Stimulated activated CD8-positive, alpha-beta memory T cell treated with anti-CD3 and anti-CD28 coated beads, Interleukin-7, amount 100 ng/mL, for 1 hour (primary cell): Measurements from ENCODE around the gene F8.
"Not testable (repeated sequence)": the region's sequence is repeated elsewhere in the genome, so short reads cannot be mapped to it uniquely, and the experiment has no call there.

Experiments
- DNase-seq, 2 donors: peaks; one replicate each; pipeline ENCODE4 v3.0.0-alpha.2; 2020; ENCODE audit warnings: low read depth in 2 of 2

The F8 gene

DNA sequence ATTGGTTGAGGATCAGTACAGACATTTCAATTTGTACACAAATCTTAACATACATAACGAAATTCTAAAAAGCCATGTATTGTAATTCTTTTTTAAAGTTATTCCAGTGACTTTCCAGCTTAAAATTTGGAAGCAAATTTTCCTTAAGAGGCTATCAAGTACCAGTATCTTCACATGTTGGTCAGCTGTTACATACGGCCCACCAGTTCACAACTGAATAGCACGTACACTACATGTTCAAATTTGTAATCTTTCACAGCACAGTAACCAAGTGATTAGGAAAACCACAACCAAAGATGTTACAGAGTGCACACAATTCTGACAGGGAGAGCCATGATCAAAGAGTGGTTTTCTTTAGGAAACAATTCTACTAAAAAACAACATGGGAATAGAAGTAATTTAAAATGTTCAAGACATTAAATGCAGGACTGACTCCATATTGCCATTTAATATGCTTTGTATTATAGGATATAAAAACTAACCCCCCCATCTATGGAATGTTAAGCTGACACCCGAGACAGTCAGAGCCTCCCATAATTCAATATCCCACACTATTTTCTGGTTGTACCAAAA is 206.1 kb downstream of the F8 start:
- not testable (repeated sequence) for DNase-seq

DNA sequence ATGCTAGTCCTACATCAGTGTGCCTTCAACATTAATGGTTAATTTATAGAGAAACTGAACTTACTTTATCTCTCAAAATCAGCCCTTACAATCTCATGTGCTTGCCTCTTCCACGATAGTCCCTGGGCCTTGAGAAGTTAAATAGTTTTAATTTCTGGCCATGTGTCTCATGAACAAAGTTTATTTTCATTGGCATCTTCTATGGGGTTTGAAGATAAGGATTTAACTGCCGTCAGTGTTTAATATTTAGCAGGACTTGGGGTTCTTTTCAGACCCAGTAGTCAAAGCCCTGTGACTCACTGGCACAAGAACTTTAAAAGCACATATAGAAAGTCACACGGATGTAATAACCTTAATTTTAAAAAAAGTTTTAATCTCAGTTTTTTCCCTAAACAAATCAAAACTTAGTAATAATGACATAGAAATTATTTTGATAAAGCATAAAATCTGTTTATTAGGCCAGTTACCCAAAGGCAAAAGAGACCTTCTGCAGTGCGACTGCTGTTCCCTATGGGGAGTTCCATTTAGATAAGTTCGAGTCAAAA is 207.2 kb downstream of the F8 start:
- DNase-seq, result no peak

GRCh38 chrX:154813801-154814200 is 208.7 kb downstream of the F8 start:
- no peak for DNase-seq

DNA sequence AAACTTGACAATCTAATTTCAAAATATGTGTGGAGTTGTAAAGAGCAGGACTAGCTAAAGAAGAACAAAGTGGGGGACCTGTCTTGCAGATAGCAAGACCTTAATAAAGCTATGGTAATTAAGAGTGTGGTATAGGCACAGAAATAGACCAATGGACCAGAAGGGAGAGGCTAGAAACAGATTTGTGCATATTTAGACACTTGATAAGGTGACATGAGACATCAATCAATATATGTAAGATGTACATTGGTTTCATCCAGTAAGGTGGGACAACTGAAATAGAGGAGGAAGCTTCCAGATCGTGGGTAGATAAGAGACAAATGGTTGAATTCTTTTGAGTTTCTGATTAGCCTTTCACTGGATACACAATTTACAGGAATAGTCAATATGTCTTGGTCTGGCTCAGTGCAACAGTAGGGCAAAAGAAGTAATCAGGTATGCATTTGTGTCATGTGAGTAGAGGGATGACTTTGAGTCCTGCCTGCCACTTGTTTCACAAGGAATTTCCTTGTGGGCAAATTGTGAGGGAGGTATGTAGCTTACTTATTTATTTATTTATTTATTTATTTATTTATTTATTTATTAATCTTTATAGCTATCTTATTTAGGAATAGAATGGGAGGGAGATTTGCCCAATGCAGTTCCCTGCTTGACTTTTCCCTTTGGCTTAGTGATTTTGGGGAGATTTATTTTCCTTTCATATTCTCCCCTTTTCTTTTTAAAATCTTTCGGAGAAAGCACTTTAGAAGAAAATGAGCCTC is 210.0 kb downstream of the F8 start:
- no peak for DNase-seq

DNA sequence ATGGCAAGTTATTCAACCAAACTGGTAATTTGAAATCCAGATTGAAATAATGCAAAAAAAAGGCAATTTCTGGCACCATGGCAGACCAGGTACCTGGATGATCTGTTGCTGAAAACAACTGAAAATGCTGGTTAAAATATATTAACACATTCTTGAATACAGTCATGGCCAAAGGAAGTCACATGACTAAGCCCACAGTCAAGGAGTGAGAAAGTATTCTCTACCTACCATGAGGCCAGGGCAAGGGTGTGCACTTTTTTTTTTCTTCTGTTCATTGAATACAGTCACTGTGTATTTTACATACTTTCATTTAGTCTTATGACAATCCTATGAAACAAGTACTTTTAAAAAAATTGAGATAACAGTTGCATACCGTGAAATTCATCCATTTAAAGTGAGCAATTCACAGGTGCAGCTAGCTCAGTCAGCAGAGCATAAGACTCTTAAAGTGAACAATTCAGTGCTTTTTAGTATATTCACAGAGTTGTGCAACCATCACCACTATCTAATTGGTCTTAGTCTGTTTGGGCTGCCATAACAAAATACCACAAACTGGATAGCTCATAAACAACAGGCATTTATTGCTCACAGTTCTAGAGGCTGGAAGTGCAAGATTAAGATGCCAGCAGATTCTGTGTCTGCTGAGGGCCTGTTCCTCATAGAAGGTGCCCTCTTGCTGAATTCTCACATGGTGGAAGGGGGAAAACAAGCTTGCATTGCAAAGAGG is 212.4 kb downstream of the F8 start:
- DNase-seq, result no peak

DNA sequence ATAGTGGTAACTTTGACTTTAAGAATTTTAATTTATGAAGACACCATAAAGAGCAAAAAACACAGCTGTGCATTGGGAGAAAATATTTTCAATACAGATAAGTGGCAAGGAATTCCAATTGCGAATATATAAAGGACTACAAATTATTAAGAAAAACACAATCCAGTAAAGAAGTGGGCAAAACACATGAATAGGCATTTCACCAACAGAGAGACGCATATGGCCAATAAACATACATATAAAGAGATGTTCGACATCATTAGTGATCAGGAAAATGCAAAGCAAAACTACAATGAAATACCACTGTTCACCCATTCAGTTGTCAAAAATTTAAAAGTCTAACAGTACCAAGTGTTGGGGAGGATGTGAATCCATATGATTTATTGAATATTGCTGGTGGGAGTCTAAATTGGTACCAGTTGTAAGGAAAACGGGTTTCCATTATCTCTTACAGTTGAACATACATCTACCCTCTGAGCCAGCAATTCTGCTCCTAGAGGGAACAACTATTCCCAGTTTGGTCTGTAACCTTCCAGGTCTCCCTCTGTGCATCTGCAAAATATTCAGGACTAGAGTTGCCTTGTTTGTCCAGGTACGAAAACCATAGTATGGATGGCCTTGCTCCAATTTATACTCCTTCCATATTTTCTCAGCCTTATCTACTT is 215.6 kb downstream of the F8 start:
- DNase-seq, result no peak

DNA sequence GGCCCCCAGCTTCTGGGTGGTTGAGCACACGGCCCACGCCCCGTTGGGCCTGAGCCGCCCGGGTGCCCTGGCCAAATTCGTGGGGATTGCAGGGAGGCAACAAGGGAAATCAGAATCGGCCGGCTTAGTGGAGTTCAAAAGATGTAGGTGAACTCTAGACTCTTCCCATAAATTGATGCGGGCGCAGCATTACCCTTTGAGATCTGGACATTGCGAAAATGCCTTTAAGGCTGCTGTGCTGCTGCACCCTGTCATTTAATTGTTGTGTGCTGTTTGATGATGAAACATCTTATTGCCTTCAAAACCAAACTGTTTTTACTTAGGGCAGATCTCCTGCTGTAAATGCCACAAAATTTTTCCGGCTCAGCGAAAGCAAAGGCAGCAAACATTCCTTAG is 216.8 kb downstream of the F8 start:
- no peak for DNase-seq

- DNase-seq, result peak; percentile 48 to 50
Measured at GRCh38 chrX:154804957-154805695, 217.4 kb downstream of the F8 start, which contains the start of gene MPP1. Gene MPP1 (minus strand): TSS chrX:154805485. CDS start chrX:154805373, 112 bp downstream.

- DNase-seq, result no peak
Measured at GRCh38 chrX:154804261-154804956, 218.1 kb downstream of the F8 start.

- no peak for DNase-seq
Measured at GRCh38 chrX:154802947-154803346, 219.6 kb downstream of the F8 start.

- DNase-seq, result no peak
Measured at GRCh38 chrX:154800478-154801210, 221.9 kb downstream of the F8 start.

DNA sequence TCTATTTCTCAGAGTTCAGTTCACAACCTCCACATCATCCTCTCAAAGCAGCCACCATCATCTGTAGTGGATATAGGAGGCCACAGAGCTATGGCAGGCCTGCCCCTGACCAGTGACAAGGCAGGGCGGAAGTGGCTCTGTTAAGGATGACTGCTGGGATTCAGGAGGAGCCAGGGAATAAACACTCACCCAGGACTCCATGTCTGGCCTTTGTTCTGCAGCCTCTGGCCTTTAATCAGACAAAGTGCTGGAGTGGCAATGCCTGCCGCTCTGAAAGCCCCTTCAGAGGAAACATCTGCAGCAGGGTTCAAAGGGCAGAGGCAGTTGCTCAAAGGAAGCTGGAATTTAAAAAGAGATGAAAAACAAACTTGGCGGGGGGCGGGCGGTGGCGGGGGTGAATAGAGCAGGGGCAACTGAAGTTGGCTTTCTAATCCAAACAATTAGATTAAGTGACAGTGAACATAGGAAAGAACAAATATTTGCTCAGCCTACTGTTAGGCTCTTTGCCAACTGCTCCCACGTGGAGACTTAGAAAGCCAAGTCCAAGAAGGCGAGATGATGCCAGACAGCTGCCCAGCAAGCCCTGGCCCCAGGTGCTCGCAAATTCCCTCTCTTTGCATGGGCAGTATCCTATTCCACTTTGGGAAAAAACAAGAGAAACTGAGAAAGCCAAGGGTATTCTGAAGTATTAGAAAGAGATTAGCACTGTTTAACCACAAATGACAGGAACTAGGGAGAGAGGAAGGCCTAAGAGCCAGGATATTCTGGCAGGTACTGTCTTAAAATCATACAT is 222.8 kb downstream of the F8 start:
- no peak for DNase-seq

- no peak for DNase-seq
Measured at GRCh38 chrX:154797006-154797405, 225.5 kb downstream of the F8 start.

GRCh38 chrX:154795016-154795415 is 227.5 kb downstream of the F8 start:
- no peak for DNase-seq

GRCh38 chrX:154793084-154793795 is 229.3 kb downstream of the F8 start:
- DNase-seq, result no peak

- DNase-seq, result no peak
Measured at GRCh38 chrX:154791939-154792338, 230.6 kb downstream of the F8 start.

DNA sequence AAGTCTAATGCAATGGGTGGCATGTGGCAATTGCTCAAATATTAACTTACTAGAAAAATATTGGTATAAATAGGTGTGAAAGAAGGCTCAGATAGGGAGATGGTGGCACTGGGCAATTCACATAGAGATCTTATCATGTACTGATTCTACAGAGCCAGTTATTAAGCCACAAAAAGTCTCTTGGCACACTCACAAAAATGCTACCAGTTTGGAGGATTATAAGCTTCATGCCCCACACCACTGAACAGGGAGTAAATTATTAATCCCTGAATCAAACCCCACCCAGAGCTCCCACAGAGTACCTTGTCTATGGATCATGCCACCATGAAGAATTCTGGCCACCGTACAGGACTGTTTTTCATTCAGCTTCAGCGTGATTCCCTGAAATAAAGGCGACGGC is 231.1 kb downstream of the F8 start:
- DNase-seq, result no peak
